Measurements from ENCODE around the gene EPGN.

EPGN gene

DNA sequence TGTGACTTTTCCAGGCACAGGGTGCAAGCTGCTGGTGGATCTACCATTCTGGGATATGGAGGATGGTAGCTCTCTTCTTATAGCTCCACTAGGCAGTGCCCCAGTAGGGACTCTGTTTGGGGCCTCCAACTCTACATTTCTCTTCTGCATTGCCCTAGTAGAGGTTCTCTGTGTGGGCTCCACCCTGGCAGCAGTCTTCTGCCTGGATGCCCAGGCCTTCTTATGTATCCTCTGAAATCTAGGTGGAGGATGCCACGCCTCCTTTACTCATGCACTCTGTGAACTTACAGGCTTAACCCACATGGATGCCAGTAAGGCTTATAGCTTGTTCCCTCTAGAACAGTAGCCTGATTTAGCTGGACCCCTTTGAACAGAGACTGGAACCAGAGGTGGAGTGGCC is 35.8 kb downstream of the EPGN start:
- no peak for DNase-seq

DNA sequence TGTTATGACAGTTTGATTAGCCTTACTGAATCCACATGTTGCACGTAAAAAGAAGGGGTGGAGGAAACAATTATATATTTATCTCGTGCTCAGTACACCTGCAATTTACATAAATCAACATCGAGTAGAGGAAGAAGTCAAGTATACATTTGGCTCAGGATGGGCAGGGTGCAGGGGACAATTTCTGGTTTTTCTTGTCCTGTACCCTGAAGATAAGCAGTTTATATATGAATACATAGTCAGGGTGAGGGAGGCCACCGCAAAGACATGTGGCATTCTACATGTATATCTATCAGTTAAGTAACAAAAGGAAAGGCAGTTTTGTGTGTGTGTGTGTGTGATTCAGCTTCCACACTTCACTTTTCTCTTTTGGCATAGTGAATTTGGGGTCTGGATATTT is 45.6 kb downstream of the EPGN start:
- DNase-seq, result no peak

DNA sequence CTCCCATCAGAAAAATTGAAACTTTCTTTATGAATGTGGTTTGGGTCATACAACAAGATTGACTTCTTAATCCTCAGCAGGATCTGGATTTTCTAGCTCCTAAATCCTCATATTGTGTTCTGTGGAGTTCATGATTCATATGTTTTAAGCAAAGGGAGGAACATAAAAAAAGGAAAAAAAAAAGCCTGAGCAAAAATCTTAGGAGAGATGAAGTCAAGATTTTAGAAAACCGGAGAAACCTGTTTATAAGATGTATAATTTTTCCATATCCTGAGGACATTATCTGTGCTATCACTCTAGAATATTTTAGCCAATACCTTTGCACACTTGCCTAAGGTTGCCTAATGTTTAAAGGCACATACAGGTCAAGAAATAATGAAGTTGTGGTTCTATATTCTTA is 49.7 kb downstream of the EPGN start:
- no peak for DNase-seq

DNA sequence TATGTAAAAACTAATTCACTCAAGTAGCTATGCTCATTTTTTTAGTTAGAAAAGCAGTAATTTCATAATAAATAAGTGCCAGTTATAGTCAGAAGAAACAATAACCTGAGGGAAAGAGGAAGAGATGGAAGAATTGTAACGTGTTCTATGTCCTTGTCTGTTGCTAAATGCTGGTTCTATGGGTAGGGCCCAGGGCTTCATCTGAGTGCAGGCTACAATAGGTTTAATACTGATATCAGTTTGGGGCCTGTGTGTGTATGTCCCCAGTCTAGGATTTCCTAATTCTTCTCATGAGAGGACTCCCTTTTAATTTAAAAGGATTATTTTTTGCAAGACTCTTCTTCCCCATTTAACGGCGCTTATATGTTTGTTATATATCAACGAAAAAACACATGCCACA is 53.4 kb downstream of the EPGN start:
- DNase-seq, result no peak

DNA sequence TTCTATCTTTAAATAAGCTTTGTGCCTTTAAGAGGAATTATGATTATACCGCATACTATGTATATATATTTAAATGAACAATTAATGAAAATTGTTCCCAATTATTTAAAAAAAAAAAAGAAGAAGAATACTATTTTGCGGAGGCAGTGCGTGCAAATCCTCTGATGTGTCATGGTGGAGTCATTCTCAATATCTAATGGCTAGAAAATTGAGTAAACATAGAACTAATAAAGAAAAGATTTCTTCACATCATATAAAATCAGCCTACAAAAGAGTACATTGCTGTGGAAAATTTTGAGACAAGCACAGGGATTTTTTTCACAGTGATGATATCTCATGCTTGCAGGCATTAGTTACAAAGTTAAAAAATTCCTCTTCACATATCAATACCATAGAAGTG is 54.1 kb downstream of the EPGN start:
- DNase-seq, result no peak

DNA sequence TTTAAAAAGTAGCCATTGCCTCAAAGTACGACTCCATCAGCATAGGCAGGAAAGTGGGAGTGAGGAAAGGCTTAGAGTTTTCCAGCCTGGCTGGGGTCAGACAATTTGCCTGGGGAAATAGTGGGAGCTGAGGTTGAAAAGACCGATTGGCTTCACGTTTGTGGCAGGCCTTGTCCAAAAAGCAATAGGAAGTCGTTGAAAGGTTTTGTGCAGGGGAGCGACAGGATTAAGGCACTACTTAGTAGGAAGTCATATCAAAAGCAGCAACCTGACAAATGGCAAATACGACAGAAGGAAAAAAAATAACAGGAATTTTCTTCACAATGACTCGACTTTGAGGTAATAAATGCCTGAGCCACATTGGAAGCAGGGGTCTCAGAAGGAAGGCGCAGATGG is 56.0 kb downstream of the EPGN start:
- no peak for DNase-seq

DNA sequence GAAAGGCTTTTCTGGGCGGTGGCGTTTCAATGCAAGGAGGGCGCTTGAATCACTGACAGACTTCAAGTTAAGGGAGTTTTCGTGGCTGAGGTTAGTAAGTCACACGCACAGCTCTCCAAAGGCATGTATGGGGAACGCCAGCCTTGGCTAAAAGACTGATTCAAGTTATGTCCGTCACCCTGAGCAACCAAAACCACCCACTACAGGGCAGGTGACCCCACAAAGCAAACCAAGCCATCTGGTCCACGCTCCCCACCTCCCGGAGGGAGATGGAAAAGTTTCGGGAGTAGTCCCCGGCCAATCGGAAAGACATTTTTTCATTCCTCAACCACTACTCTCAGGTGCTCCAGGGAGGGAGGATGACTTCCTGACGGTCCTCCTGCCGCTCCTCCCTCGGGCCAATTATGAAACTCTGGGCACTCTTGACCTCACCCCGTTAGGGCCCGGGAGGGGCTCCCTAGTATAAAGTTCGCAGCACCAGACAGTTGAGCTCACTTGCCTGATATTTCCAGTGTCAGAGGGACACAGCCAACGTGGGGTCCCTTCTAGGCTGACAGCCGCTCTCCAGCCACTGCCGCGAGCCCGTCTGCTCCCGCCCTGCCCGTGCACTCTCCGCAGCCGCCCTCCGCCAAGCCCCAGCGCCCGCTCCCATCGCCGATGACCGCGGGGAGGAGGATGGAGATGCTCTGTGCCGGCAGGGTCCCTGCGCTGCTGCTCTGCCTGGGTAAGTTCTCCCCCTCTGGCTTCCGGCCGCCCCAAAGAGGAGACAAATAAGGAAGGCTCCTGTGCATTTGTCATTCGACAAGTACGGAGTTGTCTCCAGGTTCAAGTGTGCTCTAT is 56.6 kb downstream of the EPGN start, which contains the start of gene EREG:
Gene EREG, plus strand, starts transcription at position 494 of the 840 bp plus-strand sequence. Its CDS starts 164 bp downstream, at position 658.
- no peak for DNase-seq

DNA sequence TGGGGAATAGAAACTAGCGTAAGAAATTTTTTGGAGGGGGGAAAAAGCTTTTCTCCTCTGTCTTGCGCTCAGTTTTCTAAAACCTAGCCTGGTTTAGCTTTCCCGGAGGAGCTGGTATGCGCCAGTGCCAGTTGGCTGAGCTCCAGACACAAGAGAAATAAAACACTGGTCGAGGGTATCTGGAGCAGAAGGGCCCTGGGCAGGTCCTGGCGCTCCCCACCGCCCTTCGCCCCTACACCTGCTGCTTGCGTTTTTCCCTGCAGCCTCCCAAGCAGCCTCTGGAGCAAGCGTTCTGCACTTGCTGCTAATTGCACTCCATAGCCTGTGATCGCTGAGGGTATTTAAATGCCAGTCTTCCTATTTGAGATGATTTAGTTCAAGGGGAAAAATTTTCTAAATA is 57.5 kb downstream of the EPGN start:
- DNase-seq, result no peak
